Adrenal gland (tissue), 5 donors: ENCODE data around the gene ESRP2.

Source experiments
- CTCF ChIP-seq, 6 experiments: fragments of 450-650 bp in 4 of 6; fragments of 200-600 bp in 2 of 6; sonication (generic) in 1 of 6; IDR thresholded peaks; 1 replicate in 5 of 6; 2 replicates in 1 of 6; pipeline versions ENCODE4 v1.5.1 to v1.8.0; 2016 to 2021; ENCODE audit warnings: antibody characterized with exemption in 6 of 6, mild to moderate bottlenecking in 2 of 6, moderate library complexity in 1 of 6
- POLR2A ChIP-seq, 2 donors: fragments of 450-650 bp; IDR thresholded peaks; one replicate each; pipeline ENCODE4 v1.6.1; 2017; ENCODE audit warnings: antibody characterized with exemption in 2 of 2, mild to moderate bottlenecking in 2 of 2, moderate library complexity in 1 of 2
- donor health status: DM: no; HTN: no; CAD: no.

- TF ChIP-seq CTCF (IDR thresholded peaks at IDR 0.05) (no peak), POLR2A (IDR thresholded peaks at IDR 0.05) (no peak)
Measured at GRCh38 chr16:68281368-68282063, 45.6 kb upstream of the ESRP2 start.
